T-cell (primary cell): ENCODE measurements around the gene RGS7. TPM values are rescaled to one million over a fixed set of nuclear protein-coding genes. Genes with fewer than 3 reads are reported as not detected.
A peak's percentile ranks its signal among the peaks of the same experiment; 100 is the strongest.
"Not testable (repeated sequence)": the region's sequence is repeated elsewhere in the genome, so short reads cannot be mapped to it uniquely, and the experiment has no call there.

Experiments used
- ATAC-seq, 4 experiments: fragments of 200-7000 bp in 3 of 4; fragments of 150-1000 bp in 1 of 4; cut with Tn5 transposase; replicated peaks in 1 of 4; 1 replicate in 3 of 4; 2 replicates in 1 of 4; pipeline ENCODE4 v1.10.0; 2021; ENCODE audit warnings: moderate library complexity in 3 of 4, mild to moderate bottlenecking in 2 of 4, moderate number of reproducible peaks in 1 of 4
- CTCF ChIA-PET, 2 donors: fragments of 300-600 bp; sonication (Branson Sonifier 250); formaldehyde crosslinking; loops; one replicate each; lab custom pipeline; 2022; ENCODE audit warnings: antibody characterized with exemption in 2 of 2; lab: Charles Lee
- POLR2A ChIA-PET, 2 donors: fragments of 300-600 bp; sonication (Branson Sonifier 250); formaldehyde crosslinking; loops; one replicate each; lab custom pipeline; 2022; ENCODE audit warnings: antibody characterized with exemption in 2 of 2; lab: Charles Lee
- DNase-seq, 35 experiments: peaks; one replicate each; pipeline versions ENCODE4 v3.0.0 to v3.0.0-alpha.2; 2013 to 2023
- H3K27ac ChIP-seq: one replicate; pipeline ENCODE4 v1.5.1; 2013; ENCODE audit warnings: low read length
- H3K27me3 ChIP-seq, 2 experiments: replicated peaks in 1 of 2; 1 replicate in 1 of 2; 2 replicates in 1 of 2; pipeline versions ENCODE4 v1.6.1 to v1.7.0; 2013; ENCODE audit warnings: low read length in 1 of 2, mixed read lengths in 1 of 2; ENCODE audit not compliant: control insufficient read depth in 2 of 2, insufficient read depth in 2 of 2; ENCODE audit errors: extremely low read depth in 1 of 2
- H3K36me3 ChIP-seq, 2 donors: 1 replicate in 1 of 2; 2 replicates in 1 of 2; pipeline versions ENCODE4 v1.6.1 to v1.7.0; 2013; ENCODE audit warnings: low read length in 1 of 2; ENCODE audit not compliant: control insufficient read depth in 2 of 2, insufficient read depth in 1 of 2; ENCODE audit errors: extremely low read depth in 1 of 2
- H3K4me1 ChIP-seq, 2 experiments: 1 replicate in 1 of 2; 2 replicates in 1 of 2; pipeline versions ENCODE4 v1.6.1 to v1.7.0; 2013; ENCODE audit warnings: low read length in 2 of 2, mixed read lengths in 1 of 2; ENCODE audit not compliant: insufficient read depth in 2 of 2, control insufficient read depth in 1 of 2; ENCODE audit errors: extremely low read depth in 1 of 2
- H3K4me3 ChIP-seq, 2 donors: 1 replicate in 1 of 2; 2 replicates in 1 of 2; pipeline versions ENCODE4 v1.5.1 to v1.7.0; 2013; ENCODE audit warnings: mild to moderate bottlenecking in 2 of 2, low read length in 1 of 2, moderate library complexity in 1 of 2; ENCODE audit not compliant: control insufficient read depth in 1 of 2; ENCODE audit errors: extremely low read depth in 1 of 2
- H3K9me3 ChIP-seq: 2 replicates; pipeline ENCODE4 v1.7.0; 2013
- H3K27ac Mint-ChIP-seq, 2 donors: one replicate each; pipeline ENCODE4 v1.8.0; 2020 to 2021; ENCODE audit warnings: mild to moderate bottlenecking in 2 of 2, mixed read lengths in 2 of 2
- H3K27me3 Mint-ChIP-seq, 2 donors: one replicate each; pipeline ENCODE4 v1.8.0; 2021 to 2022; ENCODE audit warnings: mixed read lengths in 2 of 2
- H3K36me3 Mint-ChIP-seq: one replicate; pipeline ENCODE4 v1.8.0; 2021; ENCODE audit warnings: mixed read lengths
- H3K4me1 Mint-ChIP-seq, 3 donors: one replicate each; pipeline ENCODE4 v1.8.0; 2020 to 2022; ENCODE audit warnings: mixed read lengths in 3 of 3, mild to moderate bottlenecking in 1 of 3
- H3K4me3 Mint-ChIP-seq, 3 donors: one replicate each; pipeline ENCODE4 v1.8.0; 2020 to 2022; ENCODE audit warnings: mild to moderate bottlenecking in 3 of 3, mixed read lengths in 3 of 3, moderate library complexity in 3 of 3
- H3K9me3 Mint-ChIP-seq, 3 donors: one replicate each; pipeline ENCODE4 v1.8.0; 2020 to 2022; ENCODE audit warnings: mixed read lengths in 3 of 3
- WGBS: methylation state at CpG from one replicate; pipeline ENCODE4 v1.1.5; 2013; ENCODE audit warnings: missing lambda C conversion rate; ENCODE audit not compliant: insufficient coverage; 5-methylcytosine and 5-hydroxymethylcytosine counted together
- total RNA-seq, 35 experiments: library from RNA in 6 of 35; stranded (reverse) in 6 of 35; fragments of 120-200 nt in 1 of 35; gene quantifications; one replicate each; pipeline versions ENCODE4 v1.2.1 to v1.2.4 and lab custom pipeline; 2013 to 2026

RGS7 gene
- total RNA-seq, 5 donors from 2014 or later (not counting 1 experiment from before 2014, with no cell fraction given): not detected

- H3K27ac Mint-ChIP-seq: no peak overlapping the region
- POLR2A ChIA-PET: no interaction called here
These were observed 617.3 kb downstream of the RGS7 start for GRCh38 chr1:240739754-240740153.

GRCh38 chr1:240739139-240739538, 617.9 kb downstream of the RGS7 start:
- POLR2A ChIA-PET: no interaction called here

More at GRCh38 chr1:240739754-240740153, 617.3 kb downstream of the RGS7 start:
- Histone ChIP-seq H3K9me3 (no peaks in the 10 kb centered on the region), H3K27me3 (no peaks in the 10 kb centered on the region), H3K36me3 (no peaks in the 10 kb centered on the region), H3K27ac (no peak overlapping the region), H3K4me3 (no peak overlapping the region), H3K4me1 (no peaks in the 10 kb centered on the region)
- H3K4me1 Mint-ChIP-seq: no peaks in the 10 kb centered on the region
- WGBS: 57% methylated on average over 1 of the region's 1 CpG
- no peak for DNase-seq
- no peaks in the 10 kb centered on the region for H3K9me3 Mint-ChIP-seq
- CTCF ChIA-PET: no interaction called here
- no peaks in the 10 kb centered on the region for H3K27me3 Mint-ChIP-seq
- H3K4me3 Mint-ChIP-seq: no peak overlapping the region
- no peaks in the 10 kb centered on the region for H3K36me3 Mint-ChIP-seq
- ATAC-seq: no peak

GRCh38 chr1:240737766-240738265, 619.2 kb downstream of the RGS7 start:
- ChIA-PET CTCF (no interaction called here), POLR2A (no interaction called here)
- Mint-ChIP-seq H3K4me1 (no peaks in the 10 kb centered on the region), H3K27ac (no peak overlapping the region), H3K36me3 (no peaks in the 10 kb centered on the region), H3K9me3 (no peaks in the 10 kb centered on the region), H3K4me3 (no peak overlapping the region), H3K27me3 (no peaks in the 10 kb centered on the region)
- Histone ChIP-seq H3K4me1 (no peaks in the 10 kb centered on the region), H3K36me3 (no peaks in the 10 kb centered on the region), H3K4me3 (no peak overlapping the region), H3K27ac (no peak overlapping the region), H3K9me3 (no peaks in the 10 kb centered on the region), H3K27me3 (no peaks in the 10 kb centered on the region)
- DNase-seq (no peak), ATAC-seq (no peak)
- WGBS: 71% methylated on average over 1 of the region's 6 CpGs

More at GRCh38 chr1:240739139-240739538, 617.9 kb downstream of the RGS7 start:
- no peak overlapping the region for H3K4me3 Mint-ChIP-seq
- no peaks in the 10 kb centered on the region for H3K36me3 Mint-ChIP-seq
- no peaks in the 10 kb centered on the region for H3K36me3 ChIP-seq
- no peaks in the 10 kb centered on the region for H3K27me3 ChIP-seq
- no peaks in the 10 kb centered on the region for H3K4me1 ChIP-seq
- ATAC-seq: no peak
- H3K27ac Mint-ChIP-seq: no peak overlapping the region
- H3K9me3 Mint-ChIP-seq: no peaks in the 10 kb centered on the region
- CTCF ChIA-PET: no interaction called here
- no peak for DNase-seq
- no peaks in the 10 kb centered on the region for H3K27me3 Mint-ChIP-seq
- H3K4me3 ChIP-seq: no peak overlapping the region
- H3K4me1 Mint-ChIP-seq: no peaks in the 10 kb centered on the region
- no peak overlapping the region for H3K27ac ChIP-seq
- H3K9me3 ChIP-seq: no peaks in the 10 kb centered on the region

- no peaks in the 10 kb centered on the region for H3K9me3 Mint-ChIP-seq
- no peaks in the 10 kb centered on the region for H3K27me3 ChIP-seq
- no peaks in the 10 kb centered on the region for H3K36me3 ChIP-seq
- no peaks in the 10 kb centered on the region for H3K4me1 ChIP-seq
- no peak overlapping the region for H3K4me3 ChIP-seq
- no peaks in the 10 kb centered on the region for H3K4me1 Mint-ChIP-seq
- no peak overlapping the region for H3K27ac Mint-ChIP-seq
- H3K4me3 Mint-ChIP-seq: no peak overlapping the region
- no peak for ATAC-seq
- ChIA-PET POLR2A (no interaction called here), CTCF (no interaction called here)
- no peaks in the 10 kb centered on the region for H3K36me3 Mint-ChIP-seq
- H3K9me3 ChIP-seq: no peaks in the 10 kb centered on the region
- H3K27ac ChIP-seq: no peak overlapping the region
- WGBS: 80% methylated on average over 1 of the region's 4 CpGs
- H3K27me3 Mint-ChIP-seq: peaks cover 0 to 1% of the 10 kb centered on the region in 2 donors
- DNase-seq: no peak
These were observed 619.7 kb downstream of the RGS7 start for GRCh38 chr1:240737298-240737697.

- H3K4me1 ChIP-seq, H3K27me3 ChIP-seq, H3K9me3 ChIP-seq, H3K27ac Mint-ChIP-seq, CTCF ChIA-PET, ATAC-seq, H3K4me3 ChIP-seq, POLR2A ChIA-PET, H3K27me3 Mint-ChIP-seq, H3K4me1 Mint-ChIP-seq, H3K4me3 Mint-ChIP-seq, DNase-seq, H3K9me3 Mint-ChIP-seq, H3K36me3 ChIP-seq, H3K27ac ChIP-seq, H3K36me3 Mint-ChIP-seq: not testable (repeated sequence)
- WGBS: no CpG with 5 or more reads among the region's 3 CpGs
These were observed 622.3 kb downstream of the RGS7 start for GRCh38 chr1:240734705-240735104.

GRCh38 chr1:240734001-240734400, 623.0 kb downstream of the RGS7 start:
- no peaks in the 10 kb centered on the region for H3K9me3 Mint-ChIP-seq
- H3K27ac ChIP-seq: no peak overlapping the region
- no peak overlapping the region for H3K4me3 Mint-ChIP-seq
- H3K36me3 Mint-ChIP-seq: no peaks in the 10 kb centered on the region
- H3K9me3 ChIP-seq: no peaks in the 10 kb centered on the region
- H3K4me1 Mint-ChIP-seq: no peaks in the 10 kb centered on the region
- no peaks in the 10 kb centered on the region for H3K27me3 ChIP-seq
- H3K4me1 ChIP-seq: no peaks in the 10 kb centered on the region
- H3K27me3 Mint-ChIP-seq: peaks cover 3 to 4% of the 10 kb centered on the region in 2 donors
- H3K4me3 ChIP-seq: no peak overlapping the region
- H3K27ac Mint-ChIP-seq: no peak overlapping the region
- CTCF ChIA-PET: no interaction called here
- 75% methylated on average over 2 of the region's 3 CpGs for WGBS
- POLR2A ChIA-PET: no interaction called here
- no peaks in the 10 kb centered on the region for H3K36me3 ChIP-seq
- ATAC-seq: no peak
- DNase-seq: no peak

- H3K4me3 Mint-ChIP-seq: no peak overlapping the region
- no peak overlapping the region for H3K4me3 ChIP-seq
- H3K9me3 Mint-ChIP-seq: no peaks in the 10 kb centered on the region
- H3K9me3 ChIP-seq: no peaks in the 10 kb centered on the region
- no peaks in the 10 kb centered on the region for H3K4me1 ChIP-seq
- no peaks in the 10 kb centered on the region for H3K27me3 ChIP-seq
- peaks cover 3 to 4% of the 10 kb centered on the region in 2 donors for H3K27me3 Mint-ChIP-seq
- CTCF ChIA-PET: interaction anchor here in 1 of 2 donors (0.9 to 1.0 kb wide), 2 partner anchors 9 to 753 kb away, joined by 3 read pairs; no protein-coding TSS in a partner anchor
- H3K36me3 ChIP-seq: no peaks in the 10 kb centered on the region
- no peak overlapping the region for H3K27ac Mint-ChIP-seq
- no peak overlapping the region for H3K27ac ChIP-seq
- no peaks in the 10 kb centered on the region for H3K4me1 Mint-ChIP-seq
- no peaks in the 10 kb centered on the region for H3K36me3 Mint-ChIP-seq
- DNase-seq: peak in 1 of 35 experiments; percentile 6
- no CpG with 5 or more reads among the region's 5 CpGs for WGBS
- POLR2A ChIA-PET: no interaction called here
- no peak for ATAC-seq
These were observed 624.6 kb downstream of the RGS7 start for GRCh38 chr1:240732390-240732789.
